ENCODE measurements around the gene CCIN. TPM values are rescaled to one million over a fixed set of nuclear protein-coding genes. Genes with fewer than 3 reads are reported as not detected.

Gene CCIN
- total RNA-seq, 4 donors from 2014 or later: not detected

DNA sequence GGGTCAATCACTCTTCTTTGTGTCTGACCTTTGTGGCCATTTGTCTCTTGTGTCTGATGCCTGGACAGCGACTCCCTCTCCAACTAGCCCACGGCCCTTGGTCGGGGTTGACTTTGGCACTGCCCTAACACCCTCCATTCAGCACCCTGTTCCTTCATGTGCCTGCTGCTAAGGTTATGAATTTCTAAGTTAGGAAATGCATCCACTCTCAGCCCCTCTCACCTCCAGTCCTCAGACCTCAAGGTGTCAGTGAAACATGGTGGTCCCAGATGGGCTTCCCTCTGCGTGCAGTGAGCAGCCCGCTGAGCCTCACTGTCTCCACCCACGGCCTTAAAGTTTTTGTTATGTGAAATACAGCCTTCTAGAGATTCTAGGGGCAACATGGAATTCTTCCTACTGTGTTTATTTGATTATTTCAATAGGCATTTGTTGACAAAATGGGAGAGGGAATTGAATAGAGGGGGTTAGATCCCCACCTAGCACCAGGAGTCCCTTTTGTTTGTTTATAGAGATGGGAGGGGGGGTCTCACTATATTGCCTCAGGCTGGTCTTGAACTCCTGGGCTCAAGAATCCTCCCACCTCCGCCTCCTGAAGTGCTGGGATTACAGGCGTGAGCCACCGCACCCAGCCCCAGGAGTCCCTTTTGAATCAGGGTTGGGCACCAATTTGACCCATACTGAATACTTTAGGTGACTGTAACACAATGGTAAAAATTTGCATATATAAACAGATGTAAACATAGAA lies 34.3 kb upstream of the CCIN start:
- Histone ChIP-seq H3K4me3 (no peak overlapping the region), H3K27me3 (no peaks in the 10 kb centered on the region), H3K9me3 (no peaks in the 10 kb centered on the region), H3K4me1 (peaks cover 0 to 35% (median 33%) of the 10 kb centered on the region in 4 donors), H3K36me3 (no peaks in the 10 kb centered on the region), H3K27ac (no peak overlapping the region)
- no peak for DNase-seq
- 92% methylated on average over 9 of the region's 9 CpGs; no CpG with 5 or more reads in 1 of the 2 donors for WGBS, 2 donors (ENCODE audit: low coverage in 1 of 2)
- in situ Hi-C loops (cut with MboI; ENCODE audit: low pct_ligation_motif_present in 1 of 4, low pct_unique_long_range_greater_than_20kb in 1 of 4, low sequenced_read_pairs in 3 of 4): no loop called here
- no peak for TF ChIP-seq EP300 (IDR thresholded peaks at IDR 0.05; ENCODE audit: low read depth)
- no peak for TF ChIP-seq CTCF (IDR thresholded peaks at IDR 0.05)
- no peak for TF ChIP-seq POLR2A (IDR thresholded peaks at IDR 0.05)
- intact Hi-C loops (cut with DNase I; ENCODE audit: low total_unique reads): loop anchor here (5.0 kb wide), 1 partner anchor 33 kb away; no protein-coding TSS in a partner anchor

- intact Hi-C loops (cut with DNase I; ENCODE audit: low total_unique reads): loop anchor here (5.0 kb wide), 1 partner anchor 34 kb away; no protein-coding TSS in a partner anchor
- DNase-seq: peak; percentile 41
- Histone ChIP-seq H3K36me3 (no peaks in the 10 kb centered on the region), H3K27ac (peak overlapping the region; percentile 86 to 95 (median 88)), H3K4me3 (peak overlapping the region; percentile 49 to 97 (median 70)), H3K4me1 (peaks cover 5 to 44% (median 40%) of the 10 kb centered on the region in 4 donors), H3K9me3 (no peaks in the 10 kb centered on the region), H3K27me3 (no peaks in the 10 kb centered on the region)
- TF ChIP-seq POLR2AphosphoS5 (IDR thresholded peaks at IDR 0.05): no peak
- no peak for TF ChIP-seq POLR2A (IDR thresholded peaks at IDR 0.05)
- TF ChIP-seq EP300 (IDR thresholded peaks at IDR 0.05; ENCODE audit: low read depth): no peak
- WGBS, 2 donors (ENCODE audit: low coverage in 1 of 2): 30% methylated on average over 18 of the region's 18 CpGs; no CpG with 5 or more reads in 1 of the 2 donors
- in situ Hi-C loops (cut with MboI; ENCODE audit: low pct_ligation_motif_present in 1 of 4, low pct_unique_long_range_greater_than_20kb in 1 of 4, low sequenced_read_pairs in 3 of 4): no loop called here
Observed at GRCh38 chr9:36135741-36136271, 33.4 kb upstream of the CCIN start.

GRCh38 chr9:36136272-36136893 lies 32.8 kb upstream of the CCIN start, which contains the start of gene GLIPR2:
Gene GLIPR2 (plus strand): TSS chr9:36136733. CDS start chr9:36136779, 46 bp downstream.
- DNase-seq: peak; percentile 87

More at GRCh38 chr9:36136272-36136893, 32.8 kb upstream of the CCIN start, which contains the start of gene GLIPR2:
- WGBS, 2 donors (ENCODE audit: low coverage in 1 of 2): 1% methylated on average over 31 of the region's 83 CpGs; no CpG with 5 or more reads in 1 of the 2 donors
- no peaks in the 10 kb centered on the region for H3K27me3 ChIP-seq
- H3K27ac ChIP-seq: peak within 1 kb of the TSS; percentile 86 to 95 (median 88)
- peak within 1 kb of the TSS; percentile 49 to 97 (median 86) for H3K4me3 ChIP-seq
- H3K9me3 ChIP-seq: no peaks in the 10 kb centered on the region
- peaks cover 8 to 50% (median 43%) of the 10 kb centered on the region in 4 donors for H3K4me1 ChIP-seq
- intact Hi-C loops (cut with DNase I; ENCODE audit: low total_unique reads) (loop anchor here (5.0 kb wide), 1 partner anchor 34 kb away; no protein-coding TSS in a partner anchor), in situ Hi-C loops (cut with MboI; ENCODE audit: low pct_ligation_motif_present in 1 of 4, low pct_unique_long_range_greater_than_20kb in 1 of 4, low sequenced_read_pairs in 3 of 4) (no loop called here)
- TF ChIP-seq CTCF (IDR thresholded peaks at IDR 0.05) (peak in 4 of 5 experiments; percentile 18 to 39 (median 30)), POLR2AphosphoS5 (IDR thresholded peaks at IDR 0.05) (peak; percentile 78 to 89 (median 83)), POLR2A (IDR thresholded peaks at IDR 0.05) (peak; percentile 65), EP300 (IDR thresholded peaks at IDR 0.05; ENCODE audit: low read depth) (no peak)
- no peaks in the 10 kb centered on the region for H3K36me3 ChIP-seq

All from transverse colon (tissue), 4 donors.